Fibroblast of villous mesenchyme (primary cell): Measurements from ENCODE around the gene RNF31. TPM values are rescaled to one million over a fixed set of nuclear protein-coding genes. Genes with fewer than 3 reads are reported as not detected.

Source experiments
- DNase-seq: peaks from one replicate; pipeline ENCODE4 v3.0.0-alpha.2; 2010; ENCODE audit warnings: low read depth
- H3K4me3 ChIP-seq: 2 replicates; pipeline ENCODE4 v1.5.1; 2011; ENCODE audit warnings: low read depth, mild to moderate bottlenecking, low read length
- CTCF ChIP-seq: IDR thresholded peaks from 2 replicates; pipeline ENCODE4 v1.5.1; 2012; ENCODE audit warnings: low read depth, mild to moderate bottlenecking, low read length; ENCODE audit not compliant: insufficient read depth
- total RNA-seq: library from RNA; depleted of rRNA; stranded (reverse); fragments of >200 nt; gene quantifications from 2 replicates; pipeline ENCODE4 v1.2.3, GENCODE V29; 2012

RNF31 gene
- total RNA-seq, 1 donor = 38.0 TPM

- TF ChIP-seq CTCF = no peak
- no peak within 1 kb of the TSS for H3K4me3 ChIP-seq
- DNase-seq = peak; percentile 53
These were observed 24.3 kb downstream of the RNF31 start, which contains the start of gene REC8 for GRCh38 chr14:24171422-24172260. REC8 (plus strand) TSS chr14:24172080; CDS start chr14:24172553, 473 bp downstream.

GRCh38 chr14:24172261-24172860 is 25.1 kb downstream of the RNF31 start:
- H3K4me3 ChIP-seq = no peak overlapping the region
- no peak for TF ChIP-seq CTCF
- no peak for DNase-seq

GRCh38 chr14:24172871-24173281 is 25.6 kb downstream of the RNF31 start:
- TF ChIP-seq CTCF = no peak
- no peak overlapping the region for H3K4me3 ChIP-seq
- no peak for DNase-seq

- no peak for TF ChIP-seq CTCF
- DNase-seq = no peak
- H3K4me3 ChIP-seq = no peak overlapping the region
These were observed 29.3 kb downstream of the RNF31 start for GRCh38 chr14:24176599-24176998.

- no peak overlapping the region for H3K4me3 ChIP-seq
- DNase-seq = no peak
- no peak for TF ChIP-seq CTCF
These were observed 29.9 kb downstream of the RNF31 start for GRCh38 chr14:24177041-24177825.

GRCh38 chr14:24177891-24178290 is 30.6 kb downstream of the RNF31 start:
- DNase-seq = no peak
- H3K4me3 ChIP-seq = no peak overlapping the region
- TF ChIP-seq CTCF = no peak
